GM23248 (cell line): ENCODE data around the gene PTPN6. TPM values are rescaled to one million over a fixed set of nuclear protein-coding genes. Genes with fewer than 3 reads are reported as not detected.

Experiments used
- DNase-seq: peaks from one replicate; pipeline ENCODE4 v3.0.0-alpha.2; 2015
- H2AFZ ChIP-seq: fragments of 200-600 bp; sonication (generic); 2 replicates; pipeline ENCODE4 v1.6.1; 2016; ENCODE audit warnings: antibody characterized with exemption
- H3F3A ChIP-seq: fragments of 200-600 bp; sonication (generic); 2 replicates; pipeline ENCODE4 v1.6.1; 2016; ENCODE audit warnings: mild to moderate bottlenecking, antibody characterized with exemption, mixed run types; ENCODE audit not compliant: insufficient read depth
- H3K27ac ChIP-seq: fragments of 200-600 bp; sonication (generic); 2 replicates; pipeline ENCODE4 v1.5.1; 2016; ENCODE audit warnings: mild to moderate bottlenecking
- H3K27me3 ChIP-seq: fragments of 200-600 bp; sonication (generic); replicated peaks from 2 replicates; pipeline ENCODE4 v1.6.1; 2016; ENCODE audit warnings: mild to moderate bottlenecking; ENCODE audit not compliant: insufficient read depth
- H3K36me3 ChIP-seq: fragments of 200-600 bp; sonication (generic); 2 replicates; pipeline ENCODE4 v1.6.1; 2016; ENCODE audit warnings: low read depth, mild to moderate bottlenecking
- H3K4me1 ChIP-seq: fragments of 200-600 bp; sonication (generic); 2 replicates; pipeline ENCODE4 v1.6.1; 2016; ENCODE audit warnings: mild to moderate bottlenecking; ENCODE audit not compliant: insufficient read depth
- H3K4me2 ChIP-seq: fragments of 200-600 bp; sonication (generic); one replicate; pipeline ENCODE4 v1.6.1; 2016; ENCODE audit warnings: mild to moderate bottlenecking; ENCODE audit not compliant: unreplicated experiment
- H3K4me3 ChIP-seq: fragments of 200-600 bp; sonication (generic); 2 replicates; pipeline ENCODE4 v1.5.1; 2016; ENCODE audit warnings: mild to moderate bottlenecking
- H3K79me2 ChIP-seq: fragments of 200-600 bp; sonication (generic); 2 replicates; pipeline ENCODE4 v1.6.1; 2016; ENCODE audit warnings: mild to moderate bottlenecking; ENCODE audit not compliant: insufficient read depth
- H3K9ac ChIP-seq: fragments of 200-600 bp; sonication (generic); 2 replicates; pipeline ENCODE4 v1.6.1; 2016; ENCODE audit warnings: mild to moderate bottlenecking
- H3K9me2 ChIP-seq: fragments of 200-600 bp; sonication (generic); 2 replicates; pipeline ENCODE4 v1.6.1; 2016; ENCODE audit warnings: mixed run types, mild to moderate bottlenecking, moderate library complexity; ENCODE audit not compliant: insufficient read depth
- H3K9me3 ChIP-seq: fragments of 200-600 bp; sonication (generic); one replicate; pipeline ENCODE4 v1.6.1; 2017; ENCODE audit warnings: low read depth
- H4K20me1 ChIP-seq: fragments of 200-600 bp; sonication (generic); 2 replicates; pipeline ENCODE4 v1.6.0; 2016; ENCODE audit not compliant: insufficient read depth
- EZH2 ChIP-seq: fragments of 200-600 bp; sonication (generic); IDR thresholded peaks from 2 replicates; pipeline ENCODE4 v1.6.1; 2018; ENCODE audit warnings: antibody characterized with exemption, mild to moderate bottlenecking; ENCODE audit not compliant: insufficient read depth, poor library complexity, severe bottlenecking
- EZH2phosphoT487 ChIP-seq: fragments of 200-600 bp; sonication (generic); IDR thresholded peaks from 2 replicates; pipeline ENCODE4 v1.6.1; 2018; ENCODE audit warnings: antibody characterized with exemption, moderate library complexity, mild to moderate bottlenecking, low read depth; ENCODE audit not compliant: insufficient read depth
- WGBS, 2 experiments: methylation state at CpG; one replicate each; pipeline ENCODE4 v1.1.6; 2015 to 2017; ENCODE audit warnings: low lambda C conversion rate in 2 of 2, low coverage in 1 of 2; ENCODE audit errors: missing lambda C conversion rate in 2 of 2; 5-methylcytosine and 5-hydroxymethylcytosine counted together
- in situ Hi-C: fragments of 300-500 bp; cut with MboI; formaldehyde crosslinking; loops from 2 replicates; pipeline ENCODE4 v1.15.0; 2020
- polyA plus RNA-seq: library from polyadenylated mRNA; unstranded; fragments of >200 nt; fragmentation: Nextera tagmentation; extraction: Ambion mirVana; gene quantifications from 2 replicates; pipeline ENCODE4 v1.2.1, GENCODE V29; 2016
- total RNA-seq: library from RNA; depleted of rRNA; stranded (reverse); fragments of >200 nt; shearing (Covaris generic); gene quantifications from 2 replicates; pipeline ENCODE4 v1.2.3, GENCODE V29; 2014

The PTPN6 gene
- total and polyA plus RNA-seq, 2 experiments from 2014 or later, result 0.21 TPM; not detected in 1

DNA sequence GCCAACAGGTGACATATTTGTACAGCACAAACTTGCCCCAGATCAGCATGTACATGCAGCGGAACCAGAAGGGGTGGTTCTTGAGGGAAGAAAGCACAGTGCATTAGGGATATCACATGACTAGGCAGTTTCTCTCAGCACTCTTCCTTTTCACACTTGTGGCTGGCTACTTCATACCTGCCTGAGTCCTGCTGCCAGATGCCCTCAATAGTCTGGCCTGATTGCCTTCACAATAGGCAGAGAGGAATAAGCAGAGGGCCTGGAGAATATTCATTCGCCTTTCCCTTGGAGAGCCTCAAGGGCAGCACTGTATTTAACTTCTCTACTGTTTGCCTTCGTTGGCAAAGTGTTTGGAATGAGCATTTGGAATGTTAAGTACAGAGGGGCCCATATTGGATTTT, 27.5 kb downstream of the PTPN6 start:
- Histone ChIP-seq H3K27me3 (no peaks in the 10 kb centered on the region), H3K9me3 (no peaks in the 10 kb centered on the region), H3K4me3 (no peak overlapping the region), H3K4me1 (no peaks in the 10 kb centered on the region), H3F3A (peaks cover 6% of the 10 kb centered on the region; the same call in 1 of the 2 replicates), H3K9me2 (no peaks in the 10 kb centered on the region), H3K36me3 (peaks cover 37% of the 10 kb centered on the region), H3K79me2 (peaks cover 9% of the 10 kb centered on the region), H2AFZ (no peak overlapping the region), H4K20me1 (no peaks in the 10 kb centered on the region), H3K4me2 (no peak overlapping the region), H3K9ac (no peak overlapping the region), H3K27ac (no peak overlapping the region)
- TF ChIP-seq EZH2phosphoT487, result no peak
- no peak for TF ChIP-seq EZH2
- in situ Hi-C loops, result no loop called here
- 66 to 73% methylated on average over 3 of the region's 3 CpGs for WGBS, 2 experiments
- DNase-seq, result no peak

DNA sequence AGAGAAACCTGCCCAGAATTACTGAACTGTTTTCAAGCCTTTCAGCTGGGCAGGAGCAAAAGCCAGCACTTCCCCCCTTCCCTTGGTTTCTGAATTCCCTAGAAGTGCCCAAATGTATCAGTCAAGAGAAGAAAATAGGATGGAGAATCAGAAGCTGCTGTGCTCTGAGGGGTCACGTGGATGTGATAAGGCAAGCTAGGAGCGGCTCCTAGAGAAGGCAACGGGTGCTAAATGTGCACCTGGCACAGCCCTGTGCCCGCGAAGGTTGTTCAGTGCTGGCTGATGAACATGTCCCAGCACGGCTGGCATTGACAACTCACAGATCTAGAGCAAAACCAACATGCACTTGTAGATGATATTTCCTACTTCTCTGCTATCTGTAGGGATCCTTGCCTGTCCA, 27.9 kb downstream of the PTPN6 start:
- peaks cover 37% of the 10 kb centered on the region for H3K36me3 ChIP-seq
- TF ChIP-seq EZH2phosphoT487, result no peak
- TF ChIP-seq EZH2, result no peak

DNA sequence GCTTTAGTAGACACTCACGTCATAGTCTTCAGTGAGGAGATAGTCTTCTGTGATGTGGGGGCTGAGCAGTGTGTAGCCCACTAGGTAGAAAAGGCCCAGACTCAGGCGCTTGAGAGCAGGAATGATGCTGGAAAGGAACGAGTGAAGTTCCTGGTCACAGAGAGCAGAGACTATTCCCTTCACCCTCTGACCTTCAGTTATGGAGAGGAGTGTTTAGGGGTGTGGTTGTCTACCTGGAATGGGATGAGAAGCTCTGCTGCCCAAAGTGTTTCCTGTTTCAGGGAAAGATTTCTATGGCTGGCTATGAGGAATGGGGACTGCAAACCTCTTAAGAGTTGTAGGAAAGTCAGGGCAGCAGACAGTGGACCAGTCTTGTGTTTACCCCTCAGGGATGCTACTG, 28.3 kb downstream of the PTPN6 start:
- in situ Hi-C loops, result no loop called here
- peaks cover 5% of the 10 kb centered on the region; the same call in 1 of the 2 replicates for H3F3A ChIP-seq
- H3K27me3 ChIP-seq, result no peaks in the 10 kb centered on the region
- H3K9me2 ChIP-seq, result no peaks in the 10 kb centered on the region
- peaks cover 32% of the 10 kb centered on the region for H3K36me3 ChIP-seq
- H3K4me3 ChIP-seq, result no peak overlapping the region
- no peaks in the 10 kb centered on the region for H4K20me1 ChIP-seq
- no peak overlapping the region for H2AFZ ChIP-seq
- no peak for DNase-seq
- no peaks in the 10 kb centered on the region for H3K9me3 ChIP-seq
- no peaks in the 10 kb centered on the region for H3K4me1 ChIP-seq
- H3K9ac ChIP-seq, result no peak overlapping the region
- TF ChIP-seq EZH2 (no peak), EZH2phosphoT487 (no peak)
- WGBS, 2 experiments, result 83 to 84% methylated on average over 3 of the region's 3 CpGs
- H3K27ac ChIP-seq, result no peak overlapping the region
- H3K4me2 ChIP-seq, result no peak overlapping the region
- 0 out of 2 replicates have a peak, but pooled peaks cover under 1% of the 10 kb centered on the region for H3K79me2 ChIP-seq

More for the DNA sequence above, 27.9 kb downstream of the PTPN6 start:
- Histone ChIP-seq H3K27ac (no peak overlapping the region), H3K27me3 (no peaks in the 10 kb centered on the region), H3K9me2 (no peaks in the 10 kb centered on the region), H3K79me2 (peaks cover 5% of the 10 kb centered on the region; the same call in 1 of the 2 replicates), H3K4me2 (no peak overlapping the region), H3K9ac (no peak overlapping the region), H3K4me1 (no peaks in the 10 kb centered on the region), H3F3A (peaks cover 6% of the 10 kb centered on the region; the same call in 1 of the 2 replicates), H3K4me3 (no peak overlapping the region), H3K9me3 (no peaks in the 10 kb centered on the region), H4K20me1 (no peaks in the 10 kb centered on the region), H2AFZ (no peak overlapping the region)
- in situ Hi-C loops, result no loop called here
- DNase-seq, result no peak
- 69 to 73% methylated on average over 6 of the region's 6 CpGs for WGBS, 2 experiments

DNA sequence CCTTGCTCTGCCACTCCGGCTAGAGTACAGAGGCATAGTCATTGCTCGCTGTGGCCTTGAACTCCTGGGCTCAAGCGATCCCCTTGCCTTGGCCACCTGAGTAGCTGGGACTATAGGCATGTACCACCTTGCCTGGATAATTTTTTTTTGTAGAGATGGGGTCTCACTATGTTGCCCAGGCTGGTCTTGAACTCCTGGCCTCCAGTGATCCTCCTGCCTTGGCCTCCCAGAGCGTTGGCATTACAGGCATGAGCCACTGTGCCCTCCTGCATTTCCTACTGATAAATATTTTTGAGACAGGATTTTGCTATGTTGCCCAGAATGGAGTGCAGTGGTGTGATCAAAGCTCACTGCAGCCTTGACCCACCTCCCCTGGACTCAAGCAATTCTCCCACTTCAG, 28.9 kb downstream of the PTPN6 start:
- Histone ChIP-seq H3K9me2 (no peaks in the 10 kb centered on the region), H3K36me3 (peaks cover 26% of the 10 kb centered on the region)

DNA sequence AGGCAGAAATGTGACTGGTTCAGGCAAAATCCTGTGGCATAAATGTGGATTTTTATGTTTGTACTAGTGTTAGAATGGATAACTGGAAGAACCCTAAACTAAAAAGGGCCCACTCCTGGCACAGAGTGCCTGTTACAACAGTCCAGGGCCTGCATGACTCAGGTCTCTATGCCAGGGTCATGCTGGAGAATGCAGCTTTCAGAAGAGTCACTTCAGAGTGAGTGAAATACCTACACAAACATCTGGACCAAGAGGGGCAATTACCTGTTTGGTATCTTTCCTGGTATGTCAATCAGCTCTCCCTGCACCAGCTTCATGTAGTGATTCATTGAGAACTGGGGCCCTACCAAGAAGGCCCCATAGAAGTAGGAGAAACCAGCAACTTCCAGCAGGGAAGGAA, 29.6 kb downstream of the PTPN6 start:
- H3K36me3 ChIP-seq, result 0 out of 2 replicates have a peak, but pooled peaks cover 19% of the 10 kb centered on the region
- TF ChIP-seq EZH2 (no peak), EZH2phosphoT487 (no peak)
- H3K4me3 ChIP-seq, result no peak overlapping the region
- no peaks in the 10 kb centered on the region for H3F3A ChIP-seq
- H3K9me3 ChIP-seq, result no peaks in the 10 kb centered on the region
- no peak overlapping the region for H2AFZ ChIP-seq
- in situ Hi-C loops, result no loop called here
- H3K4me1 ChIP-seq, result no peaks in the 10 kb centered on the region
- H4K20me1 ChIP-seq, result no peaks in the 10 kb centered on the region
- H3K9ac ChIP-seq, result no peak overlapping the region
- no peaks in the 10 kb centered on the region for H3K79me2 ChIP-seq
- H3K27ac ChIP-seq, result no peak overlapping the region
- peak; percentile 50 for DNase-seq
- H3K4me2 ChIP-seq, result no peak overlapping the region
- no peaks in the 10 kb centered on the region for H3K9me2 ChIP-seq
- no peaks in the 10 kb centered on the region for H3K27me3 ChIP-seq

More for the DNA sequence above, 28.9 kb downstream of the PTPN6 start:
- H3K27ac ChIP-seq, result no peak overlapping the region
- no peaks in the 10 kb centered on the region for H3K79me2 ChIP-seq
- no peaks in the 10 kb centered on the region for H3K27me3 ChIP-seq
- H4K20me1 ChIP-seq, result no peaks in the 10 kb centered on the region
- no peaks in the 10 kb centered on the region for H3F3A ChIP-seq
- H3K4me1 ChIP-seq, result no peaks in the 10 kb centered on the region
- H3K4me2 ChIP-seq, result no peak overlapping the region
- no peak for DNase-seq
- no peak overlapping the region for H3K9ac ChIP-seq
- H3K9me3 ChIP-seq, result no peaks in the 10 kb centered on the region
- TF ChIP-seq EZH2phosphoT487 (no peak), EZH2 (no peak)
- in situ Hi-C loops, result no loop called here
- 97 to 98% methylated on average over 4 of the region's 4 CpGs for WGBS, 2 experiments
- no peak overlapping the region for H2AFZ ChIP-seq
- no peak overlapping the region for H3K4me3 ChIP-seq
